Activated B cell treated with CpG ODN at 0.5 μM for 24 hours (primary cell): ENCODE results near the gene TCOF1. TPM values are rescaled to one million over a fixed set of nuclear protein-coding genes. Genes with fewer than 3 reads are reported as not detected.

Experiments
- ATAC-seq: fragments of 200-7000 bp; cut with Tn5 transposase; one replicate; pipeline ENCODE4 v1.10.0; 2021; ENCODE audit warnings: low read depth, mild to moderate bottlenecking, moderate library complexity
- CTCF ChIA-PET: fragments of 350-600 bp; sonication (Branson Sonifier 250); formaldehyde crosslinking; loops from one replicate; lab custom pipeline; 2021; ENCODE audit warnings: antibody characterized with exemption; lab: Charles Lee
- POLR2A ChIA-PET: fragments of 350-600 bp; sonication (Branson Sonifier 250); formaldehyde crosslinking; loops from one replicate; lab custom pipeline; 2021; ENCODE audit warnings: antibody characterized with exemption; lab: Charles Lee
- DNase-seq: peaks from one replicate; pipeline ENCODE4 v3.0.0; 2022
- H3K27ac Mint-ChIP-seq: one replicate; pipeline ENCODE4 v1.8.0; 2020; ENCODE audit warnings: mixed read lengths
- H3K27me3 Mint-ChIP-seq: one replicate; pipeline ENCODE4 v1.8.0; 2021; ENCODE audit warnings: mixed read lengths
- H3K36me3 Mint-ChIP-seq: one replicate; pipeline ENCODE4 v1.8.0; 2021; ENCODE audit warnings: low read depth, mixed read lengths
- H3K4me1 Mint-ChIP-seq: one replicate; pipeline ENCODE4 v1.8.0; 2021; ENCODE audit warnings: mixed read lengths
- H3K4me3 Mint-ChIP-seq: one replicate; pipeline ENCODE4 v1.8.0; 2020; ENCODE audit warnings: mild to moderate bottlenecking, mixed read lengths
- H3K9me3 Mint-ChIP-seq: one replicate; pipeline ENCODE4 v1.8.0; 2020; ENCODE audit warnings: mixed read lengths
- CTCF ChIP-seq: fragments of 200-600 bp; IDR thresholded peaks from one replicate; pipeline ENCODE4 v1.8.0; 2022; ENCODE audit warnings: antibody characterized with exemption, mild to moderate bottlenecking
- intact Hi-C: fragments of 100-400 bp; cut with micrococcal nuclease; formaldehyde crosslinking; loops from one replicate; pipeline ENCODE4 v1.15.1; 2024
- total RNA-seq: library from RNA; stranded (reverse); gene quantifications from 2 replicates; pipeline ENCODE4 v1.2.3, GENCODE V29; 2022

Gene TCOF1
- total RNA-seq, 1 donor from 2014 or later, result 76.1 TPM

GRCh38 chr5:150429410-150429873 lies 71.9 kb downstream of the TCOF1 start:
- ATAC-seq (peak; percentile 97), DNase-seq (no peak)
- peak overlapping the region; percentile 94 for H3K27ac Mint-ChIP-seq
- TF ChIP-seq CTCF, result no peak
- no peaks in the 10 kb centered on the region for H3K36me3 Mint-ChIP-seq
- ChIA-PET POLR2A (interaction anchor here (0.7 to 43.9 kb wide), 3 partner anchors 20 to 267 kb away, joined by 3 to 2478 read pairs (median 6); partner anchors contain the start of genes CD74 and RPS14), CTCF (interaction anchor here (1.0 to 10.1 kb wide), 3 partner anchors 9 to 32 kb away, joined by 4 to 175 read pairs (median 5); partner anchors contain the start of gene CD74)
- H3K9me3 Mint-ChIP-seq, result no peaks in the 10 kb centered on the region
- H3K4me1 Mint-ChIP-seq, result peaks cover 67% of the 10 kb centered on the region
- H3K27me3 Mint-ChIP-seq, result no peaks in the 10 kb centered on the region
- intact Hi-C loops, result loop anchor here (1.0 kb wide), 2 partner anchors 10 to 16 kb away; no protein-coding TSS in a partner anchor
- H3K4me3 Mint-ChIP-seq, result peak overlapping the region; percentile 53

GRCh38 chr5:150431048-150431447 lies 73.6 kb downstream of the TCOF1 start:
- intact Hi-C loops, result no loop called here
- CTCF ChIA-PET, result interaction anchor here (10.1 kb wide), 1 partner anchor 33 kb away, joined by 175 read pairs; no protein-coding TSS in a partner anchor
- Mint-ChIP-seq H3K27ac (peak overlapping the region; percentile 59), H3K4me1 (peaks cover 75% of the 10 kb centered on the region), H3K9me3 (no peaks in the 10 kb centered on the region), H3K4me3 (no peak overlapping the region), H3K27me3 (no peaks in the 10 kb centered on the region), H3K36me3 (no peaks in the 10 kb centered on the region)
- DNase-seq (no peak), ATAC-seq (no peak)
- TF ChIP-seq CTCF, result no peak
- POLR2A ChIA-PET, result interaction anchor here (1.9 to 43.9 kb wide), 2 partner anchors 19 to 22 kb away, joined by 12 to 2478 read pairs; partner anchors contain the start of genes CD74 and RPS14

GRCh38 chr5:150431574-150431973 lies 74.1 kb downstream of the TCOF1 start:
- POLR2A ChIA-PET, result interaction anchor here (1.9 to 43.9 kb wide), 2 partner anchors 18 to 23 kb away, joined by 12 to 2478 read pairs; partner anchors contain the start of genes CD74 and RPS14
- ATAC-seq, result no peak
- H3K27me3 Mint-ChIP-seq, result no peaks in the 10 kb centered on the region
- no peak for TF ChIP-seq CTCF
- no peaks in the 10 kb centered on the region for H3K9me3 Mint-ChIP-seq
- H3K4me1 Mint-ChIP-seq, result peaks cover 80% of the 10 kb centered on the region
- intact Hi-C loops, result no loop called here
- H3K27ac Mint-ChIP-seq, result peak overlapping the region; percentile 60
- CTCF ChIA-PET, result interaction anchor here (0.6 to 10.1 kb wide), 3 partner anchors 10 to 34 kb away, joined by 3 to 175 read pairs (median 43); partner anchors contain the start of gene CD74
- H3K4me3 Mint-ChIP-seq, result no peak overlapping the region
- no peaks in the 10 kb centered on the region for H3K36me3 Mint-ChIP-seq
- no peak for DNase-seq

- no peak for TF ChIP-seq CTCF
- no peak for ATAC-seq
- H3K9me3 Mint-ChIP-seq, result no peaks in the 10 kb centered on the region
- no peak overlapping the region for H3K4me3 Mint-ChIP-seq
- peak overlapping the region; percentile 64 for H3K27ac Mint-ChIP-seq
- intact Hi-C loops, result no loop called here
- ChIA-PET CTCF (interaction anchor here (1.0 to 10.1 kb wide), 3 partner anchors 14 to 37 kb away, joined by 5 to 175 read pairs (median 43); partner anchors contain the start of gene CD74), POLR2A (interaction anchor here (2.3 to 43.9 kb wide), 2 partner anchors 15 to 26 kb away, joined by 11 to 2478 read pairs; partner anchors contain the start of genes CD74 and RPS14)
- no peak for DNase-seq
- H3K36me3 Mint-ChIP-seq, result no peaks in the 10 kb centered on the region
- no peaks in the 10 kb centered on the region for H3K27me3 Mint-ChIP-seq
- H3K4me1 Mint-ChIP-seq, result peaks cover 62% of the 10 kb centered on the region
Measured at GRCh38 chr5:150434464-150434863, 77.0 kb downstream of the TCOF1 start.

- CTCF ChIA-PET, result interaction anchor here (0.8 to 10.1 kb wide), 10 partner anchors 14 to 306 kb away, joined by 3 to 175 read pairs (median 4); partner anchors contain the start of gene CD74
- DNase-seq (peak; percentile 76), ATAC-seq (peak; percentile 95)
- Mint-ChIP-seq H3K27ac (peak overlapping the region; percentile 92), H3K9me3 (no peaks in the 10 kb centered on the region), H3K27me3 (no peaks in the 10 kb centered on the region), H3K4me3 (peak overlapping the region; percentile 50), H3K36me3 (peaks cover 6% of the 10 kb centered on the region), H3K4me1 (peaks cover 47% of the 10 kb centered on the region)
- POLR2A ChIA-PET, result interaction anchor here (0.5 to 43.9 kb wide), 9 partner anchors 8 to 670 kb away, joined by 3 to 2478 read pairs (median 4); partner anchors contain the start of genes CD74 and RPS14
- intact Hi-C loops, result loop anchor here (1.0 to 5.0 kb wide), 9 partner anchors 17 to 434 kb away; partner anchors contain the start of genes CD74, HMGXB3, TCOF1 and TIGD6
- no peak for TF ChIP-seq CTCF
Measured at GRCh38 chr5:150436141-150436680, 78.7 kb downstream of the TCOF1 start.
